ENCODE results near the gene NLK.

NLK gene

GRCh38 chr17:28056276-28056620, 13.8 kb downstream of the NLK start:
- H3K4me1 ChIP-seq (ENCODE audit: insufficient read depth, low read length, poor library complexity, severe bottlenecking) = peaks cover 66% of the 10 kb centered on the region
- peaks cover 55% of the 10 kb centered on the region for H4K20me1 ChIP-seq (ENCODE audit: insufficient read depth, low read length, poor library complexity, severe bottlenecking)
- peak overlapping the region; percentile 31 for H3K4me2 ChIP-seq (ENCODE audit: low read depth, low read length, poor library complexity, severe bottlenecking)
- H3K9me2 ChIP-seq (replicated peaks; ENCODE audit: low read depth, low read length) = no peaks in the 10 kb centered on the region
- H3K36me3 ChIP-seq (ENCODE audit: insufficient read depth, low read length) = no peaks in the 10 kb centered on the region
- H3K79me2 ChIP-seq (ENCODE audit: insufficient read depth, low read length) = peaks cover 95% of the 10 kb centered on the region
- H3K9ac ChIP-seq (ENCODE audit: low read depth, low read length, poor library complexity, severe bottlenecking) = no peak overlapping the region
- no peaks in the 10 kb centered on the region for H3K9me3 ChIP-seq (ENCODE audit: insufficient read depth, low read depth, low read length)
- H3F3A ChIP-seq (ENCODE audit: low read depth) = 0 out of 2 replicates have a peak, but pooled peaks cover 5% of the 10 kb centered on the region
- H3K27me3 ChIP-seq (ENCODE audit: insufficient read depth, low read length, poor library complexity, severe bottlenecking) = no peaks in the 10 kb centered on the region
- H2AFZ ChIP-seq (ENCODE audit: low read length) = no peak overlapping the region
- TF ChIP-seq EZH2phosphoT487 (IDR thresholded peaks at IDR 0.05; ENCODE audit: borderline replicate concordance) = no peak
- no peak for TF ChIP-seq CTCF (conservative IDR thresholded peaks at IDR 0.05; ENCODE audit: low read length)
- no peak overlapping the region for H3K4me3 ChIP-seq (ENCODE audit: low read length, poor library complexity, severe bottlenecking)

- H4K20me1 ChIP-seq (ENCODE audit: insufficient read depth, low read length, poor library complexity, severe bottlenecking) = peaks cover 46% of the 10 kb centered on the region
- no peaks in the 10 kb centered on the region for H3K9me2 ChIP-seq (replicated peaks; ENCODE audit: low read depth, low read length)
- no peaks in the 10 kb centered on the region for H3K9me3 ChIP-seq (ENCODE audit: insufficient read depth, low read depth, low read length)
- no peak for TF ChIP-seq EZH2phosphoT487 (IDR thresholded peaks at IDR 0.05; ENCODE audit: borderline replicate concordance)
- TF ChIP-seq CTCF (conservative IDR thresholded peaks at IDR 0.05; ENCODE audit: low read length) = no peak
- H2AFZ ChIP-seq (ENCODE audit: low read length) = no peak overlapping the region
- H3K4me2 ChIP-seq (ENCODE audit: low read depth, low read length, poor library complexity, severe bottlenecking) = peak overlapping the region; percentile 70
- H3K36me3 ChIP-seq (ENCODE audit: insufficient read depth, low read length) = no peaks in the 10 kb centered on the region
- H3K4me3 ChIP-seq (ENCODE audit: low read length, poor library complexity, severe bottlenecking) = peak overlapping the region; percentile 57
- peaks cover 91% of the 10 kb centered on the region for H3K79me2 ChIP-seq (ENCODE audit: insufficient read depth, low read length)
- H3K4me1 ChIP-seq (ENCODE audit: insufficient read depth, low read length, poor library complexity, severe bottlenecking) = peaks cover 56% of the 10 kb centered on the region
- peak overlapping the region; percentile 21 for H3K9ac ChIP-seq (ENCODE audit: low read depth, low read length, poor library complexity, severe bottlenecking)
- H3K27me3 ChIP-seq (ENCODE audit: insufficient read depth, low read length, poor library complexity, severe bottlenecking) = no peaks in the 10 kb centered on the region
- H3F3A ChIP-seq (ENCODE audit: low read depth) = 0 out of 2 replicates have a peak, but pooled peaks cover 5% of the 10 kb centered on the region
Observed at GRCh38 chr17:28057731-28058246, 15.3 kb downstream of the NLK start.

GRCh38 chr17:28059675-28060074, 17.2 kb downstream of the NLK start:
- Histone ChIP-seq H3K4me2 (ENCODE audit: low read depth, low read length, poor library complexity, severe bottlenecking) (no peak overlapping the region), H3K36me3 (ENCODE audit: insufficient read depth, low read length) (no peaks in the 10 kb centered on the region), H3F3A (ENCODE audit: low read depth) (0 out of 2 replicates have a peak, but pooled peaks cover 5% of the 10 kb centered on the region), H3K9ac (ENCODE audit: low read depth, low read length, poor library complexity, severe bottlenecking) (no peak overlapping the region), H3K9me3 (ENCODE audit: insufficient read depth, low read depth, low read length) (no peaks in the 10 kb centered on the region), H3K27me3 (ENCODE audit: insufficient read depth, low read length, poor library complexity, severe bottlenecking) (no peaks in the 10 kb centered on the region), H3K4me1 (ENCODE audit: insufficient read depth, low read length, poor library complexity, severe bottlenecking) (peaks cover 42% of the 10 kb centered on the region), H3K9me2 (replicated peaks; ENCODE audit: low read depth, low read length) (no peaks in the 10 kb centered on the region), H3K4me3 (ENCODE audit: low read length, poor library complexity, severe bottlenecking) (no peak overlapping the region), H3K79me2 (ENCODE audit: insufficient read depth, low read length) (peaks cover 91% of the 10 kb centered on the region), H2AFZ (ENCODE audit: low read length) (no peak overlapping the region), H4K20me1 (ENCODE audit: insufficient read depth, low read length, poor library complexity, severe bottlenecking) (peaks cover 36% of the 10 kb centered on the region)
- TF ChIP-seq CTCF (conservative IDR thresholded peaks at IDR 0.05; ENCODE audit: low read length) (no peak), EZH2phosphoT487 (IDR thresholded peaks at IDR 0.05; ENCODE audit: borderline replicate concordance) (no peak)

Measured in Loucy (cell line).